Dermis microvascular lymphatic vessel endothelial cell (primary cell): ENCODE measurements around the gene OTX1. TPM values are rescaled to one million over a fixed set of nuclear protein-coding genes. Genes with fewer than 3 reads are reported as not detected.
"Not testable (repeated sequence)": the region's sequence is repeated elsewhere in the genome, so short reads cannot be mapped to it uniquely, and the experiment has no call there.

Experiments used
- DNase-seq, 2 donors: peaks; one replicate each; pipeline versions ENCODE4 v3.0.0 to v3.0.0-alpha.2; 2010; ENCODE audit warnings: low read depth in 2 of 2
- total RNA-seq: library from RNA; depleted of rRNA; stranded (reverse); fragments of >200 nt; gene quantifications from 2 replicates; pipeline ENCODE4 v1.2.1, GENCODE V29; 2014

The OTX1 gene
- under 0.01 TPM in 1 of 2 replicates, not detected in the other for total RNA-seq

DNA sequence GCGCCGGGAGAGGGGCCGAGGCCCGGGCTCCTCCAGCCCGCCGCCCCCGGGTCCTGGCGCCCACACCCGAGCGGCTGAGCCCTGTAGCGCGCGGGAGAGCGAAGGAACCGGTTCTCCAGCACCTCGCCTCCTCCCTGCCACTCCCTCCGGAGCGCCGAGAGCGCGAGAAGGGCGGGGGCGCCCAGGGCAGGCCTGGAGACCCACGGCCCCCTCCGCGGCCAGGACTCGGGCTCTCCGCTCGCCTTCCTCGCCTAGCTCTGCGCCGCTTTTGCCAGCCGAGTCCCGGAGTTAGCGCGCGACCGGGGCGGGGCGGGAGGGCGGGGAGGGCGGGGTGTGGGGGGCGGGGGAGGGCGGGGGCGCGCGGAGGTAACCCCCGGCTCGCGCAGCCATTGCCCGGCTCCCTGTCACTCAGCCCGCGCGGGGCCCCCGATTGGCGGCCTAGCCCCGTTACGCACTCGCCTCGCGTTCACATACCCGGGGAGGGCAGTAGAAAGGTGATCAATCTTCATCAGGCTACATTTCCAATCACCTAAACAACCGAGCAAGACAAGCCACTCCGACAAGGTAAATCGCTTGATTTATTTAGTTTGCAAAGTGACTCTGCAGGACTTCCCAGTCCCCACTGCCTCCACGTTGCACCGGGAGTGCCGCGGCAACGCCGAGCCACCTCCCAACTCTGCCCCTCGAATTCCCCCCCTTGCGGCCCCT lies at the start of gene OTX1:
Gene OTX1, plus strand, starts transcription at position 497 of the 708 bp plus-strand sequence. CDS start 2,161 bp downstream, outside the sequence.
- DNase-seq, result peak in 1 of 2 donors; percentile 62

DNA sequence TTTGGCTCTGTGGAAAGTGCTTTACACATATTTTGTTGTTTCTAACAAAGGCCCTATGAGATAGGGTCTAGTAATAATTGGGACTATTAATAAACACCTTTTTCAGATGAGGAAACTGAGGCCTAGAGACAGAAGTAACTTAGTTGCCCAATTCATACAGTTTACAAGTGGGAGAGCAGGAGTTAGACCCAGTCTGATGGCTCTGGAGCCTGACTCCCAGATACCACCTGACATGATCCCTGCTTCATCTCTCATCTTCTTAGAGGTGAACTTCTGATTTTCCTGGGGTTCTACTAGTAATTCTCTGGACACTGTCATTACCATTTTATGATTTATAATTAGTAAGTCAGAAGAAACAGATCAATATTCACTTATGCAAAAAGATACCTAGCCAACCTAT lies 49.1 kb upstream of the OTX1 start:
- no peak for DNase-seq

DNA sequence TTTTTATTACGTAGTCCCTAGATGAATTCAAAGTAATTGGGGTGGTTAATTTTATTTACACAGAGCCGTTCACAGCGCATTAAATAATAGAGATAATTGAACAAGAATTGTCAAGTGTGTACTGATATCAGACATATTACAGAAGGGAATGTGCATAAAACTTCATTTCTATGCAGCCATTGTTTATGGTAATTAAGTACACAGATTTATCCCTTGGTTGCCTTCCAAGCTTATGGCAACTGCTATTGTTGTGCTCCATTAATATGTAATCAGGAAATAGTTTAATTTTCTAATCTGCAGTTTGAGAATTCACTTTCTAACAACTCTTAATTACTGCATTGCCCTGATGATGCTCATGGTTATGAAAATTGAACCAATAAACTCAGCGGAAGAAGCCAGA lies 47.3 kb upstream of the OTX1 start:
- no peak for DNase-seq

DNA sequence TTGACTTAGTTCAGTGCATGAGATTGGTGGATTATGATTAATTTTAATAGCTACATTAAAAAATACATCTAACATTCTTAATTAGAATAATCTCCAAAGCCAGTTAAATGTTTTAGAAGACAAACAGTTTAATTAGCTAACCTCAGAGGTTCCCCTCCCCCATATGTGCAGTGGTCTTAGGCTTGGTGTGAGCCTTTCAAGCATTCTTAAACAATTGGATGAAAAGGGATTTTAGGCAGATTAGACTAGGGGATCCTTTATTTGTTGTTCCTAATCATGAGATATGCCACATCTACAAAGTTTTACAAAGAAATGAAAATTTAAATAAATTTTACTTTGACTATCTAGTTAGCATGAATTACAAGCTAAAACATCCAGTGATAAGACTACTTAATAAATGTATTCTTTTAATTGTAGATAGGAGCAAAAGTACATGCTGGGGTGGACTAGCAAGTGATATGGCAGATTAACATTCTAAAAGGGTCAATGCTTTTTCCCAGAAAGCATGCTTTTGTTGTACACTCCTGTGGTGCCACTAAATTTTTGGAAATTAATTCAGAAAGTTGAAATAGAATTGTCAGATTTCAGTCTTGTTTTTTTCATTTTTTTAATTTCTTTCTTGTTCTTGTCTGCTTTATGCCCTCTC lies 42.7 kb upstream of the OTX1 start:
- no peak for DNase-seq

DNA sequence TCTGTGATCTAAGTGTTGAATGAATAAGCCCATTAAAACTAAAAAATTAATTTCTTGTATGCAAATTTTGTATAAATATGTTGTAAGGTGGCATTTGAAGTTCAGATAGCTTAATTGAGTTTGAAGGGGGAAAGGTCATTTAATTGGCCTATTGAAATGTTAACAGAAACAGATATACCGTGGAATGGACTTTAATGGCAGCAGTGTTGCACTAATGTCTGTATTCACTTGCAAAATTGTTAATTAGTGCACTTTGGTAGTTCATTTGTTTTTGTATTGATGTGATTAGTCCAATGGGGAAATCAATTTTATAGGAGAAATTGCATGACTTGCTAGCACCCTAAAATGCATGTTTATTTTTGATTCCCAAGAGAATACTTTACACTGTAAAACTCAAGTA lies 41.8 kb upstream of the OTX1 start:
- DNase-seq, result no peak

DNA sequence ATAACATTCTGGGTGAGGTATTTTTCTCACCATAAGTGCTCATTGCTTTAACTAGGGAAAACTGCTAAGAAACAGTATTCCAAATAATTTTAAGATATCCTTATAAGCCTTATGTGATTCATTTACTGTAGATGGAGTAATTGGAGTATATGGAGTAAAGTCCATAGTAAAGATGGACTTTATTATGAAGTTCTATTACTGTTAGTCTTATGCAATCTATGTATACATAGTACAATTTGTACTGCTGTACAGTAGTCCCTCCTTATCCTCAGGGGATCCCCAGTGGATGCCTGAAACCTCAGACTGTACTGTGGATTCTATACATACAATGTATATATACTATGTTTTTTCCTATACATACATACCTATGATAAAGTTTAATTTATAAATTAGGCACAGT lies 41.1 kb upstream of the OTX1 start:
- no peak for DNase-seq

DNA sequence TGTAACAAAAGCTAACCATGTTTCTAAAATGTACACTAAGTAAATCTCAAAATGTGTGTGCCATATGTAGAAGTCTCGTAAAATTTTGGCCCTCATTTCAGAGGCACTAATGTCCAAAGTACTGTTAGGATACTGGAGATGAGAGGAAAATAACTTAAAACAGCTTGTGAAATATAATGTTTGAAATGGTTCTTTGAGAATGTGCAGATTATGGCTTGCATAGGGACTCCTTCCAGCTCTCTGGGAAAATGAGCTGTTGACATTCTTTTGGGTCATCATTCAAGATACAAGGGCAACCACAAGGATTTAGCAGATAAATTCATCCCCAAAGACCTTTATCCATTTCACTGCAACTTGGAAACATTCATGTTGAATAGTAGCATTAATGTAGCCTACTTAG lies 38.1 kb upstream of the OTX1 start:
- DNase-seq, result no peak

DNA sequence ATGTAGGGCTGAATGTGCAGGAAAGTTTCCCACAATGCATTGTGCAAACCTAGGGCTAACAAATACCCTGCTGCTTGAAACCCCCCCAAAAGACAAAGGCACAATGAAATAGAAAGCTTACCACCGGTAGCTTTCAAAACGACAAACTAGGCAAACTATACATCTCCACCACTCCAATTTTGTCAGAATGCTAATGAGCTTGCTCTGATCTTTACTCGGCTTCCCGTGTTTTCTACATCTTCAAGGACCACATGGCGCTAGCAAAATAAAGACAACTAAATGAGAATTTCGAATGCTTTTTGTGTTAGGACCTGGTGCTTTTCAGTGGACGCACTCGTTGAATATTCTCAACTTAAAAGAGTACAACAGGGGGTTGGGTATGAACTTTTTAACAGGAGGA lies 37.2 kb upstream of the OTX1 start:
- DNase-seq, result no peak

DNA sequence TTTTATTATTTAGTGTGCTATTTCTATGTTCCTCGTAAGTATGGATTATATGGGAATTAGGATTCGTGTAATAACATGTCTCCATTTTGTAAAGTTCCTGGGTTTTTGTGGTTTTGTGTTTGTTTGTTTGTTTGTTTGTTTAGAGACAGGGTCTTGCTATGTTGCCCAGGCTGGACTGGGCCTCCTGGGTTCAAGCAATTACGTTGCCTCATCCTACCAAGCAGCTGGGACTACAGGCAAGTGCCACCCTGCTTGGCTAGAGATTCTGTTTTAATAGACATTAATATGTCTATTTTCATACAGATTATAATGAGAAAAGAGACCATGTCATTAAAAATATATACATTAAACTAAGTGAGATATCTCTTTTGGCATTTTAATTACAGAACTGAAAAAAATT lies 35.2 kb upstream of the OTX1 start:
- no peak for DNase-seq

DNA sequence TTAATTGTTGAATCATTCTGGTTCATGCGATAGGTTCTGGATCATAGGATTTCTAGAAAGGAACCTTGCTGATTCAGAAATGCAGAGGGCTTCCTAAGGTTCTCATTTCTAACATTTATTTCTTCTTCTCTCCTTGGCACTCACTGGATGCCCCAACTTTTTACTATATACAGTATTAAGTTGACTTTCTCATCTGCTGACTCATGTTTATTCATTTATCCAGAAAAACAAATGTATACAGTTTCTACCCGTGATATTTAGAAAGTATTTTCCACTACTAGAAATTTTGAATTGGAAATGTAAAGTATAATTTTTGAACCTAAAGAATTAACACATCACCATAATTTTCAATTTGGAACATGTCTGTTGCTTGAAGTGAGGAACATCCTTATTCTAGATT lies 32.2 kb upstream of the OTX1 start:
- DNase-seq, result no peak

DNA sequence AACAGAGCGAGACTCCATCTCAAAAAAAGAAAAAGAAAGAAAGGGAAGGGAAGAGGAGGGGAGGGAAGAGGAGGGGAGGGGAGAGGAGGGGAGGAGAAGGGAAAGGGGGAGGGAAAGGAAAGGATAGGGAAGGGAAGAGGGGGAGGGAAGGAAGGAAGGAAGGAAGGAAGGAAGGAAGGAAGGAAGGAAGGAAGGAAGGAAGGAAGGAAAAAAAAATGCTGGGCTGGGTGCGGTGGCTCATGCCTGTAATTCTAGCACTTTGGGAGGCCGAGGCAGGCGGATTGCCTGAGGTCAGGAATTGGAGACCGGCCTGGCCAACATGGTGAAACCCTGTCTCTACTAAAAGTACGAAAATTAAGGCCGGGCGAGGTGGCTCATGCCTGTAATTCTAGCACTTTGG lies 30.9 kb upstream of the OTX1 start:
- DNase-seq, result not testable (repeated sequence)

DNA sequence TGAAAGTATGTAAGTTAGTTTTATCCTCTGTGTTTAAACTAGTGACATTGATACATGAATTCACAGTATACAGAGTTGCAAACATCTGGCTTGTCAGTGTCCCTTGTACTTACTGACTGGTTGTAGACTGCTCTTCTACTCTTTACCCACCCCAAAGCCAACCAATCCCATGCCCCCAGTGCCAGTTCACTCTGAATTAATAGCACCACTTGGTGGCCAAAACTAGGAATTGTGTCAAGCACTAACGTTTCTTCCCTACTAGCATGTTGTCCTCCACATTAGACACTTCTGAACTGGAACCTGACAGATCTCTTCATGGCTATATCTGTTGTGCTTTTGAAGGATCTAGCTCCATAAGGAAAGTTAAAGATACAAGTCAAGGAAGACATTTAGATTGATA lies 27.2 kb upstream of the OTX1 start:
- peak; percentile 55 to 72 for DNase-seq

DNA sequence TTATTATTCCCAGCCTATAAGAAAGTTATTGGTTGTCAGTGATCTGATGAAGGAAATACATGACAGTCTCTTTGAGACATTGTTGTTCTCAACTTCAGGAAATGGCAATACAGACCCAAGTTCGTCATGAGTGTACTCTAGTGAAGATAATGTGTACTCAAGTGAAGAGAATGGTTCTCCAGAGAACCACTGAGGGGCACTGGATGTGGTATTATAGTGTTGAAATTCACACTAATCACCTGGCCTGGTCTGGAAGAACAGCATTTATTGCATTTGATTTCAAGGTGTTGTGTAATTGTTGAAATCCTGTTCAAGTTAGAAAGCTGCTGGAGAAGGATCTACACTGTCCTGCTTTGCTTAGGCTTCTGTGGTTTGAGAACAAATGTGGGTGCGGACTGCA lies 23.4 kb upstream of the OTX1 start:
- DNase-seq, result no peak

DNA sequence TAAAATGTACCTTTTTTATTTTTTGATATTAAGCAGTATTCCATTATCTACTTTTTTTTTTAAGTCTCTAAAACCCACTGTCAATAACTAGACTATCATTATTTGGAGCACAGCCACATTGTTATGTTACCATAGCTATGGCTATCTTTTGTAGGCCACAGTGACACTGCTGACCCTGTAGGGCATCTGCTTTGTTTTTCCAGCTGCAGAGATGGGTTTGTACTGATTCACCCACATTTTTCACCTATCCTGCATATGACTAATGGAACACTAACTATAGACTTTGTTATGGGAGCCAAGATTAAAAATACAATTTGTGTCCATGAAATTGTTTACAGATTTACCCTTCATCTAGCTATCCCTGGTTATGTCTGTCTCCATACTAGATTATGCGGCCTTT lies 21.6 kb upstream of the OTX1 start:
- DNase-seq, result peak; percentile 96 to 97

DNA sequence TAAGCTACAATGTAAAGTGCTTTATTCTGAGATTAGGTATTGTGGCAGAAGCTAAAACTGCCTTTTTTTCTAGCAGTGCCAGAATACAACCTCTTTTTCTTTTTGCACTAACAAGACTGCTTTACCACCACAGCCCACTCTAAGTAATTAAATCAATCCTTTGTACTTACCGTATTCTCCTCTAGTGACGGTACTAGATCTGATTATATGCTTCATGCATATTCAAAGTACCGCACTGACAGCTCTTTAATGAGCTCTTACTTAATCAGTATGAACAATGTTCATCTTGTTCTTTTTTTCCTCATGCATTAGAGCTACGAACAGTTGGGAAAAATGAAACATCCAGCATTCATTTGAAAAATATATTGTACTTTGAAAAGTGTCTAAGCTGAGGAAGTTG lies 16.1 kb upstream of the OTX1 start:
- no peak for DNase-seq

DNA sequence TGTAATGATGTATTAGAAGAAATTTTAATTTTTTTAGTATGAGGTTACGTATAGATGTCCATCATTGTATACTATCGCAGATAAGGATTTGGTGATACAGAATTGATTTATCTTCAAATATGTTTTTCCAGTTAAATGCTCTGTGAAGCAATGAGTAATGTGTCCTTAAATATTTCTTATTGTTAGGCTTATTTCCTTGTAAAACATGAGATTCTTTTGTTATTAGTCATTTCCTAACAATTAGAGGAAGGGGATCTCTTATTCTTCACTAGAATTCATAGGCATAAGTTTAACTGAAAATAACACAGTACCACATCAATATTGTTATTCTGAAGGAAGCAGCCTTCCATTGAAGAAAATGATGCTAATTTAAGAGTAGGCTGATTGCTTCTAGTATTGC lies 15.5 kb upstream of the OTX1 start:
- DNase-seq, result peak in 1 of 2 donors; percentile 69

DNA sequence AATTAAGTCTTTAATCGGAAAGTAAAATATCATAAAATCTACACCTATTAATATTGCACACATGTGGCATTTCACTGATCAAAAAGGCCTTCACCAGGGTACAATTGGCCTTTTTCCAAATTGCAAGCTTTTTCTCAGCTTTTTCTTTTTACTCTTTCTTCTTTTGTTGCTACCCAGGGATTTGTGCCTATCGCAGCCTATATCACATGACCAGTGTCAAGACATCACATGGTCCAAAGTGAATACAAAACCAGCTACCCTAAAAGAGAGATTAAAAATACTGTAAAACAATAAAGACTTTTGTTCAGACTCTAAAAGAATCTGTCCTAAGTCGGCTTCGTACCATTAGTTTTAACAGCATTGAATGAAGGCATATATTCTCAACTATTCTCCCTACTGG lies 15.0 kb upstream of the OTX1 start:
- DNase-seq, result no peak

DNA sequence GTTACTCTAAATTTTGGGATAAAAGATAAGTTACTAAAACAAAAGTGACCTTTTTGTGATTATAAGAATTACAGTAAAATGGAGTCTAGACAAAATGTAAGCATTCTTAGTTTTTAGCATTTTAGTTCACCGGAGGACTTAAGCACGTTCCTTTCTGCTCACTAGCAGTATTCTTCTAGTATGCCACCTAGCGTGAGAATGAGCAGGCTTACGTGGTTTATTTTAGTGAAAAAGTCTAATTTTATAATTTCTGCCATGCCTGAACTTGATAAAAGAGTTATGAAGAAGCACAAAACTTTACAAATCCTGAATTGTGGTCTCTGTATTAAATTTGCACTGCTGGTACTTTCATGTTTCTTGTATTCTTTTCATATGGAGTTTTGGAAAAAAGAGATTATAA lies 12.6 kb upstream of the OTX1 start:
- DNase-seq, result no peak

DNA sequence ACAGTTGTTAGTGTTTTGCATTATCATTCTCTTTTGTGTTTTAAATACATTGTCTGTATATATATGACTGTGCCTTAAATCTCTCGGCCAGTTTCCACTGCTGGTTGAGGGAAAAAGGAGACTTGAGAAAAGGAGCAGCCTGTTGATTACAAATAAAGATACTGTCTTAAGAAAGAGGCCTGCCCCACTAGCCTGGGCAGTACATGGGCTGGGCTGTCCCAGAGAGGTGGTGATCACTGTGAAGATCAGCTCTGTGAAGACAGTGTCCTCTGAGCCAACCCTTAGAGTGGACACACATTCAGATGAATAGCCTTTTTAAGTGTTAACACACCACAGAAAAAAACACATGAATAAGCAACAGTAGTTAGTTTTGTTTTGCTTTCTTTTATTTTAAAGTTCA lies 10.0 kb upstream of the OTX1 start:
- DNase-seq, result no peak

DNA sequence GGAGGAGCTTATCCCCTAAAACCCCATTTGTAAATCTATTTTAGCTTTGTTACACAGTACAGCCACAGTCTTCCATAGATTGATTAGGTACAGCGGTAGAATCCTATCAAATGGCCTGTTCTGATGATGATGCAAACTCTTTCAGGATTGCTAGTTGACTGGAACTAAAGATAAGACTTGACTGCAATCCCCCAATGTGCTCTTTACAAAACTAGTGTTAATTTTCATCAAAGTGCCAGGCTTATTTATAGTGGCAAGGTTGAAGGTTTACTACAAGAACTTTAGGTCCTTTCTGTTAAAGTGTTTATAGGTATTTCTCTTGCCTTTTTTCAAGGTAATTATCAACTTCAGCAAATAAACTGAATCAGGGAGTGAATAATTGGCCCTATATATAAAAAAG lies 9.0 kb upstream of the OTX1 start:
- no peak for DNase-seq

DNA sequence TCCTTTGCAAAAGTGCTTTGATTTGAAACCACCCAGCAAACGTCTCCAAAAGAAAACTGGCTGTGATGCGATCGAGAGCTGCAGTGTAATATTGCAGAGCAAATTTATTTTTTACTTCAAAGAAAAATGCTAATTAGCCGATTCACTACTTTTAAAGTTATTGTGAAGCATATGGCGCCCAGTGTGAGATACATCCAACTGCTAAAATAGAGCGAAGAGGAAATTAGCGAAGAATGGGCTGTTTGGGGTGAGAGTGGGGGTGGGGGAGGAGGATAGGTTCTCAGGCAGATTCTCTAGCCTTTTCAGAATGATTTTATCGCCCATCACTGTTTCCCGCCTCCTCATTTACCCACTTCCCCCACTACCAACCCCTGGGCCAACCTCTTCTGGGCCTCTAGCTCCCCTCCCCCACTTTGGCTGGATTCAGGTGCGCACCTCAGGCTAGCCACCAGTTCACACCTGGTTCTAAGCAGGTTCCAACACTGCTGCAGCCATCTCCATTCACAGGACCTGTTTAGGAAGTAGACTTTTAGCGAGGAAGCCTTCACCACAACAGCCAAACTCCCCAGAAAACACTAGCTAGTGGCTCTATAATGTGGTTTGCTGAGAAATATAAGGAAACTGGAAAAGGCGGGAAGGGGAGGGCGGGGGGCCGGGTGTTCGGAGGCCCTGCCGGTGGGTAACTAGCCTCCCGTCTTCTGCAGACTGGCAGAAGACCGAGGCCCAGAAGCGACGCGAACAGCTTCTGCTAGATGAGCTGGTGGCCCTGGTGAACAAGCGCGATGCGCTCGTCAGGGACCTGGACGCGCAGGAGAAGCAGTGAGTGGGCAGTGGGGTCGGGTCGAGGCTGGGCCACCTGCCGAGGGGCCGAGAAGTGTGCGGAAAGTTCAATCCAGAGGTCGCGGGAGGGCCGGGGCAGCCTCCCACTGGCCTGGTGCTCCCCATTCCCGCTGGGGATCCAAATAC lies 6.0 kb upstream of the OTX1 start:
- no peak for DNase-seq

DNA sequence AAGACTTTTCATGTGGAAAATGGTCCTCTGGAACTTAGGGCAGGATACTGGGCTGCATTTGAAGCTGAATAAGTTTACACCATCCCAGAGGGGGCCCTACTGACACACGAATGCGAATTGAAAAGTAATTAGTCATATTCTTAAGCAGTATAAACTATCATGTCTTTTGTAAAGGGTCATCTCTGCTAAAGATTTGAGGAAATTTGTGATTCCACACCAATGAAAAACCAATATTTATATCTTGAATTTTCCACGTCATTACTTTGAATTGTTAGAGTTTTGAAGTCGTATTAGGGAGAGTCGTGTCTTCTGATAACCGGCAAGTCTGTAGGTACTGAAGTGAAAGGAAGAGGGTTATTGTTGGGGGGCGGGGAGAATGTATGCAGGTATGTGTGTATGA lies 4.1 kb upstream of the OTX1 start:
- DNase-seq, result no peak
